A549 (cell line): Measurements from ENCODE around the gene PIR.

ENCODE experiments used
- ATOH8 ChIP-seq: fragments of 250-450 bp; sonication (Bioruptor Pico); IDR thresholded peaks from 2 replicates; pipeline ENCODE4 v1.5.0; 2020; ENCODE audit warnings: low read depth, mild to moderate bottlenecking, moderate library complexity
- CEBPB ChIP-seq, 2 experiments: fragments of >200 bp in 1 of 2; sonication (Bioruptor Twin) in 1 of 2; formaldehyde crosslinking in 1 of 2; IDR thresholded peaks; 2 replicates each; pipeline ENCODE4 v1.6.1; 2012 to 2016
- CTCF ChIP-seq: fragments of >200 bp; sonication (Bioruptor Twin); formaldehyde crosslinking; IDR thresholded peaks from 3 replicates; pipeline ENCODE4 v1.5.1; 2016
- EP300 ChIP-seq, 2 experiments: fragments of >200 bp; sonication (Bioruptor Twin); formaldehyde crosslinking; IDR thresholded peaks; 2 replicates in 1 of 2; 3 replicates in 1 of 2; pipeline ENCODE4 v1.6.1; 2016 to 2017
- ESRRA ChIP-seq: fragments of 150-350 bp; IDR thresholded peaks from 2 replicates; pipeline ENCODE4 v1.6.1; 2014; ENCODE audit warnings: mild to moderate bottlenecking, low read length, borderline replicate concordance
- FOSL2 ChIP-seq, 2 experiments: fragments of 450-650 bp in 1 of 2; fragments of >200 bp in 1 of 2; sonication (Bioruptor Twin) in 1 of 2; formaldehyde crosslinking; IDR thresholded peaks; 2 replicates each; pipeline versions ENCODE4 v1.5.0 to v1.6.1; 2016 to 2020; ENCODE audit warnings: mild to moderate bottlenecking in 1 of 2, moderate library complexity in 1 of 2
- KDM5A ChIP-seq: fragments of 200-600 bp; sonication (generic); IDR thresholded peaks from 2 replicates; pipeline ENCODE4 v1.6.1; 2016; ENCODE audit warnings: antibody characterized with exemption, mild to moderate bottlenecking
- MYC ChIP-seq: IDR thresholded peaks from 2 replicates; pipeline ENCODE4 v1.6.1; 2012; ENCODE audit warnings: mild to moderate bottlenecking, inconsistent platforms, low read length, improper control_type of control experiment, borderline replicate concordance
- NFE2L2 ChIP-seq: fragments of 150-350 bp; conservative IDR thresholded peaks from 2 replicates; pipeline ENCODE4 v1.6.1; 2014; ENCODE audit warnings: low read length
- NR3C1 ChIP-seq: fragments of >200 bp; sonication (Bioruptor Twin); formaldehyde crosslinking; IDR thresholded peaks from 3 replicates; pipeline ENCODE4 v1.6.1; 2017
- POLR2A ChIP-seq: IDR thresholded peaks from 2 replicates; pipeline ENCODE4 v1.6.1; 2012; ENCODE audit warnings: mild to moderate bottlenecking, low read length
- RAD21 ChIP-seq, 2 experiments: fragments of >200 bp in 1 of 2; sonication (Bioruptor Twin) in 1 of 2; formaldehyde crosslinking in 1 of 2; IDR thresholded peaks in 1 of 2; conservative IDR thresholded peaks in 1 of 2; 2 replicates in 1 of 2; 3 replicates in 1 of 2; pipeline ENCODE4 v1.6.1; 2012 to 2018; ENCODE audit warnings: inconsistent platforms in 1 of 2
- ZFP36 ChIP-seq: fragments of 450-650 bp; IDR thresholded peaks from 2 replicates; pipeline ENCODE4 v1.6.1; 2014; ENCODE audit warnings: borderline replicate concordance; ENCODE audit not compliant: partially characterized antibody

- no peak for TF ChIP-seq CTCF
- TF ChIP-seq CEBPB (IDR thresholded peaks at IDR 0.05): no peak
- TF ChIP-seq POLR2A: no peak
- TF ChIP-seq NFE2L2: no peak
- no peak for TF ChIP-seq KDM5A
- no peak for TF ChIP-seq RAD21 (conservative IDR thresholded peaks at IDR 0.05 in 1 of 2, IDR thresholded peaks at IDR 0.05 in 1 of 2)
- no peak for TF ChIP-seq FOSL2 (IDR thresholded peaks at IDR 0.05)
- TF ChIP-seq FOSL2 (CRISPR knock-in tag; IDR thresholded peaks at IDR 0.05): no peak
- TF ChIP-seq ATOH8 (CRISPR knock-in tag): no peak
- TF ChIP-seq ESRRA: no peak
- no peak for TF ChIP-seq MYC
- no peak for TF ChIP-seq EP300 (IDR thresholded peaks at IDR 0.05)
- TF ChIP-seq ZFP36: no peak
- TF ChIP-seq NR3C1: no peak
These were observed 2.7 kb upstream of the PIR start for GRCh38 chrX:15495801-15496200.
